IPS-11a (cell line): ENCODE results near the gene AS3MT.
"Not testable (repeated sequence)": the region's sequence is repeated elsewhere in the genome, so short reads cannot be mapped to it uniquely, and the experiment has no call there.

Experiments used
- H3K4me3 ChIP-seq: one replicate; pipeline ENCODE4 v1.5.1; 2013; ENCODE audit warnings: low read depth, low read length, control low read depth

Gene AS3MT, protein sequence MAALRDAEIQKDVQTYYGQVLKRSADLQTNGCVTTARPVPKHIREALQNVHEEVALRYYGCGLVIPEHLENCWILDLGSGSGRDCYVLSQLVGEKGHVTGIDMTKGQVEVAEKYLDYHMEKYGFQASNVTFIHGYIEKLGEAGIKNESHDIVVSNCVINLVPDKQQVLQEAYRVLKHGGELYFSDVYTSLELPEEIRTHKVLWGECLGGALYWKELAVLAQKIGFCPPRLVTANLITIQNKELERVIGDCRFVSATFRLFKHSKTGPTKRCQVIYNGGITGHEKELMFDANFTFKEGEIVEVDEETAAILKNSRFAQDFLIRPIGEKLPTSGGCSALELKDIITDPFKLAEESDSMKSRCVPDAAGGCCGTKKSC

DNA sequence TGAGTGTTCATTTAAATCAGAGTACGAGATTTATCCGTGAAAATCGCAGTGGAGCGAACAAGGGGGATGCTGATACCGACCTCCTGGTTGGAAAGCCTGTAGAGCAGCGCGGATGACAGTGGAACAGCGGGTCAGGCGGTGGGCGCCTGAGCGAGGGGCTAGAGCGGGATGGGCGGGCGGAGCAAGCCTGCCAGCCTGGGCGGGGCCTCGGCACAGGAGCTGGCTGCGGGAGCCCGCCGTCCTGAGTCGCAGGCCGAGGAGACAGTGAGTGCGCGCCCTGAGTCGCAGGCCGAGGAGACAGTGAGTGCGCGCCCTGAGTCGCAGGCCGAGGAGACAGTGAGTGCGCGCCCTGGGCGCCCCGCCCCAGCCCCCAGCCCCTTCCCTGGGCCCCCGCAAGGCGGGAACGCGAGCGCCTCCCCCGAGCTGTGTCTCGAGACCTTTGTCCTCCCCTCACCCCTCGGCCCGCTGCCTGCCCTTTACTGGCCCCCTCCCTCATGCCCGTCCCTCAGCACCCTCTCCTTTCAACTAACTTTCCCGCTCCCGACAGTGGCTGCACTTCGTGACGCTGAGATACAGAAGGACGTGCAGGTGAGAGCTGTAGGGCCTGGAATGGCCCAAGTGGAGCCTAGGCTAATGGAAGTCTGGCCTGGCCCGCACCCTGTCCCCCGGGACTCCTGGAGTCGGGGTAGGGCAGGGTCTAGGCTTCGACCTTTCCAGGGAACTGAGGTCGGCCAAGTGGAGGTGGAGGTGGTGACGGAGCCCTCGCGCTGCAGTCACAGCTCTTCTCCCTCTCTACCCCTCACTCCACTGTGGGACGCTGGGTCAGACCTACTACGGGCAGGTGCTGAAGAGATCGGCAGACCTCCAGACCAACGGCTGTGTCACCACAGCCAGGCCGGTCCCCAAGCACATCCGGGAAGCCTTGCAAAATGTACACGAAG is at the start of gene AS3MT:
AS3MT (plus strand) TSS at position 213 of the 941 bp plus-strand sequence; CDS start at position 336, 123 bp downstream.
- H3K4me3 ChIP-seq = peak within 1 kb of the TSS; percentile 56

DNA sequence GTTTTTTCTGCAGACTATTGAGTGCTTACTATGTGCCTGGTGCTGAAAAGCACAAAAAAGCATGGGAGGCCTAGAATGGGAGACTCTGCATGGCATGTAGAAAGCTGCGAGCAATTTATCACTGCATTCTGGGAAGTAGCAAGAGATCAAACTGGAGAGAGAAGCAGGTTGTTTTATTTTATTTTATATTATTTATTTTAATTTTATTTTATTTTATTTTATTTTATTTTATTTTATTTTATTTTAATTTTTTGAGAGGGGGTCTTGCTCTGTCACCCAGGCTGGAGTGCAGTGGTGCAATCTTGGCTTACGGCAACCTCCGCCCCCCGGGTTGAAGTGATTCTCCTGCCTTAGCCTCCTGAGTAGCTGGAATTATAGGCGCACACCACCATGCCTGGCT is 49.3 kb upstream of the AS3MT start:
- not testable (repeated sequence) for H3K4me3 ChIP-seq

GRCh38 chr10:102822222-102822621 is 47.0 kb upstream of the AS3MT start:
- H3K4me3 ChIP-seq = no peak overlapping the region

DNA sequence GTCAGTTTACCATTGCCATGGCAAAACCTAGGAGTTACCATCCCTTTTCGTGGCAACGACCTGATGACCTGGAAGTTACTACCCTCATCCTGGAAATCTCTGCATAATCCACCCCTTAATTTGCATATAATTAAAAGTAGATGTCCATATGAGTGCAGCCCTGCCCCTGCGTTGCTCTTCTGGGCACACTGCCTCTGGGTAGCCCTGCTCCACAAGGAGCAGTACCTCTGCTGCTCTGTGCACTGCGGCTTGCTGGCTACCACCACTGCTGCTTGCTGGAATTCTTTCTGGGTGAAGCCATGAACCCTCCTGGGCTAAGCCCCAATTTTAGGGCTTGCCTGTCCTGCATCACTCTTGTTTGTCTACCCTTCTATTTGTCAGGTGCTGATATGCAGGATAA is 44.6 kb upstream of the AS3MT start:
- no peak overlapping the region for H3K4me3 ChIP-seq

- no peak overlapping the region for H3K4me3 ChIP-seq
These were observed 43.0 kb upstream of the AS3MT start for GRCh38 chr10:102826148-102826796.

DNA sequence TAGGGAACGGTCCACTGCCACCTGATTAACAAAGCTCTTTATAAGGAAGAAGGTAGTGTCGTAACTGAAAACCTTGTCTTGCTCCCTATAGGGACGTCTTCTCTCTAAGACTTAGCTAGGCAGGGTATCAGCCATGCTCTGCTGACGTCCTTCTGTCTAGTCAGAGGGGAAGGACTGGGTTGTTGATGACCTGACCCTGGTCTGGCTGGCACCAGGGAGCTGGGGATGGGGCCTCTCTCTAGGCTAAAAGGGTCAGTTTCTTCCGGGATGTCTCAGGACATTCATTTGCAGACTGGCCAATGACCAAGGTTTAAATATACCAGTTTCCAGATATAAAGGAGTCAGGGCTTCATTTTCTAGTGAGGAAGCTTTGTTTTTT is 41.7 kb upstream of the AS3MT start:
- no peak overlapping the region for H3K4me3 ChIP-seq

- no peak overlapping the region for H3K4me3 ChIP-seq
These were observed 37.8 kb upstream of the AS3MT start for GRCh38 chr10:102831322-102832071.

DNA sequence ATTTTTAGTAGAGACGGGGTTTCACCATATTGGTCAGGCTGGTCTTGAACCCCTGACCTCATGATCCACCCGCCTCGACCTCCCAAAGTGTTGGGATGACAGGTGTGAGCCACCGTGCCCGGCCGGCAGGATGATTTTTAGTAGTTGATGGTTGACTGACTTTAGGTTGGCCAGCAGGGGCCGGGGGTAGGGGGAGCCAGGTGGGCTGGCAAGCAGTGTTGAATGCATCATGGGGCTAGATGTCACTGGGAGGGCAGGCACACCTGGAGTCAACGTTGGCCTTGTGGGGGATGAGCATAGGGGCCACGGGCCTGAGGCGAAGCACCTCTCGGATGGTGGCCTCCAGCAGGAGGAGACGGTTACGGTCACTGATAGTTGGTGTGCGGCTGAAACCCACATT is 37.0 kb upstream of the AS3MT start:
- no peak overlapping the region for H3K4me3 ChIP-seq

- no peak overlapping the region for H3K4me3 ChIP-seq
These were observed 36.3 kb upstream of the AS3MT start for GRCh38 chr10:102832987-102833386.

- no peak overlapping the region for H3K4me3 ChIP-seq
These were observed 35.1 kb upstream of the AS3MT start for GRCh38 chr10:102834143-102834542.

DNA sequence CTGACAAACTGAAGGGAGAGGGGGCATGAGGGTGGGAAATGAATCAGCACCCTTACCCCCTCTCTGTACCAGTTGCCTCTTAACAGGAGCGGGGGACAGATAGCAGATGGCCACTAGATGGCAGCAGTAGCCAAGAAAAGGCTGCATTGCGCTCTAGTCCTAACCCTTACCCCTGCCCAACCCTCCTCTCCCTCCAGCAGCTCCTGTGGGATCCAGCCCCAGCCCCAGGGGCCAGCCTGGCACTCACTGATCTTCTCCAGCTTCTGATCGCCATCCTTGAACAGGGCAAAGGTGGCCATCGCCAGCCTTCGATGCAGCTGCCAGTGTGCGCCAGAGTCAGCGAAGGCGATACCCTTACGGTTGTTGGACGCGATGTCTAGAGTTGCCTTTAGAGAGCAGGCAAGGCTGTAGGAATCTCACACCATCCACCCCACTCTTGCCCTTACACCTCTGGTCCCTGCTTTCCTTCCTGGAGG is 34.2 kb upstream of the AS3MT start:
- no peak overlapping the region for H3K4me3 ChIP-seq

DNA sequence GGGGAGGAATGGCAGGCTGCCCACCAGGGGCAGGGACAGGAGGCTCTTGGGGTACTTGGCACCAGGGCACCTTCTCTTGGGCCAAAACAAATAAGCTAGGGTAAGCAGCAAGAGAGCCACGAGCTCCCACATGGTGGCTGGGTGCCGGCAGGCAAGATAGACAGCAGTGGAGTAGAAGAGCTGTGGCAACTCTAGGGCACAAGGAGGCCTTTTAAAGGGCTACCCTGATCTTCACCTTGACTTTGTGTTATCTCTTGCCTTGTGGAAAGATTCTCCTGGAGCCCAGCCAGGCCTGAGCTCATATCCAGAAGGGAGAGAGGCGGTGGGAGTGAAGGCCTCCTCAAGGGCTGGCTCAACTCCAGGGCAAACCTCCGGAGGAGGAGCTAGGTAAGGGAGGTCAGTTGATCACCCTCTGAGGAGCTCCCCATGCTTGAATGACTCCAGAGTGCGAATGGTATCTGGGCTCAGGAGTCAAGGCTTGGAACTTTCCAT is 32.0 kb upstream of the AS3MT start, which contains the start of gene CYP17A1:
CYP17A1 (minus strand) TSS at position 184 of the 492 bp plus-strand sequence; CDS start at position 132, 52 bp downstream.
- H3K4me3 ChIP-seq = no peak within 1 kb of the TSS

DNA sequence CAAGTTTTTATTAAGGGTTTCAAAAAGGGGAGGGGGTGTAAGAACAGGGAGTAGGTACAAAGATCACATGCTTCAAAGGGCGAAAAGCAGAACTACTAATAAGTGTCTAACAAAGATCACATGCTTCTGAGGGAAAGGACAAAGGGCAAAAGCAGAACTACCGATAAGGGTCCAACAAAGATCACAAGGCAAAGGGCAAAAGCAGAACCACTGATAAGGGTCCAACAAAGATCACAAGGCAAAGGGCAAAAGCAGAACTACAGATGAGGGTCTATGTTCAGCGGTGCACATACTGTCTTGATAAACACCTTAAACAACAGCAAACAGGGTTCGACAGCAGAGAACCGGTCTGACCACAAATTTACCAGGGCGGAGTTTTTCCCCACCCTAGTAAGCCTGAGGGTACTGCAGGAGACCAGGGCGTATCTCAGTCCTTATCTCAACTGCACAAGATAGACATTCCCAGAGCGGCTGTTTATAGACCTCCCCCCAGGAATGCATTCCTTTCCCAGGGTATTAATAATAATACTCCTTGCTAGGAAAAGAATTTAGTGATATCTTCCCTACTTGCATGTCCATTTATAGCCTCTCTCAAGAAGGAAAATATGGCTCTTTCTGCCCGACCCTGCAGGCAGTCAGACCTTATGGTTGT is 30.9 kb upstream of the AS3MT start:
- H3K4me3 ChIP-seq = not testable (repeated sequence)

- H3K4me3 ChIP-seq = no peak overlapping the region
These were observed 27.4 kb upstream of the AS3MT start for GRCh38 chr10:102841827-102842345.

DNA sequence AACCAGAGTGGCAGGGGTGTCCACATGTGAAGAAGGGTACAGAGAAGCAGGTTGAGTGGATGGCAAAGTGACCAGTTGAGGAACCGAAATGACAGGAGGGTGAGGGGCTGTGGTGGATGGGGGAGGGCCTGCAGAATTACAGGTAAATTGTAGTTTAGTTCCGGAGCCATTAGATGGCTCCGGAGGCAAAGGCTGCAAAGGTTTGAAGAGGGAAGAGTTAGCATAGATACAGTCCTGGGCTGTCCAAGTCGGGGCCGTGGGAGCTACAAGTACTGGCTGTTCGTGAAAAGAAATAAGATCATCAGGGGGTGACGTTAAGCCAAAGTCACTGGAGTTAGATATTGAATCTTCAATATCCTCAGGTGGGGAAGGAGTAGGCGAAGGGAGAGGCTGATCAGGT is 26.1 kb upstream of the AS3MT start:
- not testable (repeated sequence) for H3K4me3 ChIP-seq

DNA sequence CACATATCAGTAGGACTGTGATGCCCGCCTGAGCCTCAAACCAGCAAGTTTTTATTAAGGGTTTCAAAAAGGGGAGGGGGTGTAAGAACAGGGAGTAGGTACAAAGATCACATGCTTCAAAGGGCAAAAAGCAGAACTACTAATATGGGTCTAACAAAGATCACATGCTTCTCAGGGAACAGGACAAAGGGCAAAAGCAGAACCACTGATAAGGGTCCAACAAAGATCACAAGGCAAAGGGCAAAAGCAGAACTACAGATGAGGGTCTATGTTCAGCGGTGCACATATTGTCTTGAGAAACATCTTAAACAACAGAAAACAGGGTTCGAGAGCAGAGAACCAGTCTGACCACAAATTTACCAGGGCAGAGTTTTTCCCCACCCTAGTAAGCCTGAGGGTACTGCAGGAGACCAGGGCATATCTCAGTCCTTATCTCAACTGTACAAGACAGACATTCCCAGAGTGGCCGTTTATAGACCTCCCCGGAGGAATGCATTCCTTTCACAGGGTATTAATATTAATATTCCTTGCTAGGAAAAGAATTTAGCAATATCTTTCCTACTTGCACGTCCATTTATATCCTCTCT is 25.0 kb upstream of the AS3MT start:
- not testable (repeated sequence) for H3K4me3 ChIP-seq

GRCh38 chr10:102845352-102845902 is 23.8 kb upstream of the AS3MT start:
- H3K4me3 ChIP-seq = no peak overlapping the region

- H3K4me3 ChIP-seq = no peak overlapping the region
These were observed 19.2 kb upstream of the AS3MT start for GRCh38 chr10:102850025-102850518.

DNA sequence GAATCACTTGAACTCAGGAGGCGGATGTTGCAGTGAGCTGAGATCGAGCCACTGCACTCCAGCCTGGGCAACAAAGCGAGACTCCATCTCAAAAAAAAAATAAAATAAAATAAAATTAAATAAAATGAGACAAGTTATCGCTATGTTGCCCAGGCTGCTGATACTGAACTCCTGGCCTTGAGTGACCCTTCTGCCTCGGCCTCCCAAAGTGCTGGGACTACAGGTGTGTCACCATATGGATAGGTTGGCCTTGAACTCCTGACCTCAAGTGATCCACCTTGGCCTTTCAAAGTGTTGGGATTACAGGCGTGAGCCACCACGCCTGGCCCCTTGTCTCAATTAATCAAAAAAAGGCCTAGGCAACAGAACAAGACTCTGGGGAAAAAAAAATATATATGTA is 16.0 kb upstream of the AS3MT start:
- H3K4me3 ChIP-seq = not testable (repeated sequence)
